Chondrocyte (in vitro differentiated cells): ENCODE measurements around the gene CAMKMT. TPM values are rescaled to one million over a fixed set of nuclear protein-coding genes. Genes with fewer than 3 reads are reported as not detected.

Source experiments
- DNase-seq: peaks from one replicate; pipeline ENCODE4 v3.0.0; 2021; ENCODE audit warnings: mixed read lengths, low spot score
- H3K27ac Mint-ChIP-seq: one replicate; pipeline ENCODE4 v1.8.0; 2021; ENCODE audit warnings: mild to moderate bottlenecking, moderate library complexity, mixed read lengths; ENCODE audit not compliant: unreplicated experiment
- H3K27me3 Mint-ChIP-seq: 2 replicates; pipeline ENCODE4 v1.8.0; 2021; ENCODE audit warnings: low read depth, mixed read lengths
- H3K36me3 Mint-ChIP-seq: 2 replicates; pipeline ENCODE4 v1.8.0; 2021; ENCODE audit warnings: low read depth, mixed read lengths
- H3K4me1 Mint-ChIP-seq: 2 replicates; pipeline ENCODE4 v1.8.0; 2021; ENCODE audit warnings: low read depth, mild to moderate bottlenecking, mixed read lengths
- H3K4me3 Mint-ChIP-seq: one replicate; pipeline ENCODE4 v1.8.0; 2021; ENCODE audit warnings: mild to moderate bottlenecking, moderate library complexity, mixed read lengths; ENCODE audit not compliant: unreplicated experiment
- H3K9me3 Mint-ChIP-seq: 2 replicates; pipeline ENCODE4 v1.8.0; 2021; ENCODE audit warnings: low read depth, mixed read lengths
- total RNA-seq: library from RNA; stranded (reverse); gene quantifications from 3 replicates; pipeline ENCODE4 v1.2.1, GENCODE V29; 2021
- TF ChIP-seq, protein P1 (sequence below): fragments of 200-600 bp; sonication (generic); IDR thresholded peaks from 2 replicates; pipeline ENCODE4 v1.5.0; 2021; ENCODE audit warnings: antibody characterized with exemption, mild to moderate bottlenecking, moderate library complexity

Gene CAMKMT
- total RNA-seq, 1 donor from 2014 or later: 6.5 TPM

DNA sequence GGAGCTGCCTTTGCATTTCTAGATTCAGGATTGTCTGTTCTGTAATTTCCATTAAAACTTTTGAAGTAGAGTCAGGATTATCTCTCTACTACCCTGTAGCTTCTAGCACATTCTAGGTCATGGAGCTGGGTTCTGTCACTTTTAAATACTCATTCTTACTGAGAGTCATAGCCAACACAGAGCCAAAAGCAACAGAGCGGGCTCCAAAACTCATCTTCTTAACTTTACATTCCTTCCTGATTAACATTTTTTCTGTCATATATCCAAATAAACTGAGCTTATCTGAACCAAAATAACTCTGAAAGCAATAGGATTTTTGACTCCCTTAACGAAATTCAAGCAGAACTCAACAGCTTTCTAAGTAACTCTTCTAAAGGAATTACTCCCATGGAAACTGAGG is 13.3 kb upstream of the CAMKMT start:
- peak overlapping the region; percentile 74 for H3K27ac Mint-ChIP-seq
- no peak for DNase-seq
- H3K4me3 Mint-ChIP-seq: no peak overlapping the region
- peaks cover 4% of the 10 kb centered on the region for H3K36me3 Mint-ChIP-seq
- TF ChIP-seq, protein P1, sequence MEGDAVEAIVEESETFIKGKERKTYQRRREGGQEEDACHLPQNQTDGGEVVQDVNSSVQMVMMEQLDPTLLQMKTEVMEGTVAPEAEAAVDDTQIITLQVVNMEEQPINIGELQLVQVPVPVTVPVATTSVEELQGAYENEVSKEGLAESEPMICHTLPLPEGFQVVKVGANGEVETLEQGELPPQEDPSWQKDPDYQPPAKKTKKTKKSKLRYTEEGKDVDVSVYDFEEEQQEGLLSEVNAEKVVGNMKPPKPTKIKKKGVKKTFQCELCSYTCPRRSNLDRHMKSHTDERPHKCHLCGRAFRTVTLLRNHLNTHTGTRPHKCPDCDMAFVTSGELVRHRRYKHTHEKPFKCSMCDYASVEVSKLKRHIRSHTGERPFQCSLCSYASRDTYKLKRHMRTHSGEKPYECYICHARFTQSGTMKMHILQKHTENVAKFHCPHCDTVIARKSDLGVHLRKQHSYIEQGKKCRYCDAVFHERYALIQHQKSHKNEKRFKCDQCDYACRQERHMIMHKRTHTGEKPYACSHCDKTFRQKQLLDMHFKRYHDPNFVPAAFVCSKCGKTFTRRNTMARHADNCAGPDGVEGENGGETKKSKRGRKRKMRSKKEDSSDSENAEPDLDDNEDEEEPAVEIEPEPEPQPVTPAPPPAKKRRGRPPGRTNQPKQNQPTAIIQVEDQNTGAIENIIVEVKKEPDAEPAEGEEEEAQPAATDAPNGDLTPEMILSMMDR: no peak
- no peaks in the 10 kb centered on the region for H3K9me3 Mint-ChIP-seq
- peaks cover 44% of the 10 kb centered on the region for H3K4me1 Mint-ChIP-seq
- H3K27me3 Mint-ChIP-seq: no peaks in the 10 kb centered on the region

DNA sequence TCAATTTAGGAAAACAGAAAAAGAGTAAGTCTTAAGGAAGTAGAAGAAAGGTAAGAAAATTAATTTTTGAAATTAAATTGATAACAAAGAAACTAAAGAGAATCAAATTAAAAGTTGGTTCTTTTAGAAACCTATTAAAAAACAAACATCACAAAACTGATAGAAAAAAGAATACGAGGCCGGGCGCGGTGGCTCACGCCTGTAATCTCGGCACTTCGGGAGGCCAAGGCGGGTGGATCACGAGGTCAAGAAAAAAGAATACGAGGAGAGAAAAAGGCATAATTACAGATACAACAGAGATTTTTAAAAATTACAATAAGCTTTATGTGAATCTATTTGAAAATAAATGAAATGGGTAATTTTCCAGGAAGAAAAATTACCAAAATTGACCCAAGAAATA is 12.2 kb upstream of the CAMKMT start:
- Mint-ChIP-seq H3K36me3 (peaks cover 3% of the 10 kb centered on the region), H3K4me3 (no peak overlapping the region), H3K27ac (no peak overlapping the region), H3K9me3 (no peaks in the 10 kb centered on the region), H3K27me3 (no peaks in the 10 kb centered on the region), H3K4me1 (peaks cover 44% of the 10 kb centered on the region)
- TF ChIP-seq, protein P1: no peak
- no peak for DNase-seq

DNA sequence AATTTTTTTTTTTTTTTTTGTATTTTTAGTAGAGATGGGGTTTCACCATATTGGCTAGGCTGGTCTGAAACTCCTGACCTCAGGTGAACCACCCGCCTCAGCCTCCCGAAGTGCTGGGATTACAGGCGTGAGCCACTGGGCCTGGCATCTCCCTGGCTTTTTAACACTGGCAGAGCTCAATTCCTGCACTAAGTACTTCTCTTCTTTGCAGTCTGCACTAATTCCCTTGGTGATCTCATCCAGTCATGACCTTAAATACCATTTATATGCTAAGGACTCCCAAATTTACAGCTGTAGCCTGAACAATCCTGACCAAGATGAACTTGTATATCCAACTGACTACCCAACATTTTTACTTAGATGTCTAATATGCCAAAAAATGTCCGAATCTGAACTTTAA is 10.7 kb upstream of the CAMKMT start:
- H3K9me3 Mint-ChIP-seq: no peaks in the 10 kb centered on the region
- DNase-seq: no peak
- no peaks in the 10 kb centered on the region for H3K27me3 Mint-ChIP-seq
- peak overlapping the region; percentile 10 for H3K27ac Mint-ChIP-seq
- TF ChIP-seq, protein P1: no peak
- H3K36me3 Mint-ChIP-seq: no peaks in the 10 kb centered on the region
- no peak overlapping the region for H3K4me3 Mint-ChIP-seq
- peaks cover 44% of the 10 kb centered on the region for H3K4me1 Mint-ChIP-seq

DNA sequence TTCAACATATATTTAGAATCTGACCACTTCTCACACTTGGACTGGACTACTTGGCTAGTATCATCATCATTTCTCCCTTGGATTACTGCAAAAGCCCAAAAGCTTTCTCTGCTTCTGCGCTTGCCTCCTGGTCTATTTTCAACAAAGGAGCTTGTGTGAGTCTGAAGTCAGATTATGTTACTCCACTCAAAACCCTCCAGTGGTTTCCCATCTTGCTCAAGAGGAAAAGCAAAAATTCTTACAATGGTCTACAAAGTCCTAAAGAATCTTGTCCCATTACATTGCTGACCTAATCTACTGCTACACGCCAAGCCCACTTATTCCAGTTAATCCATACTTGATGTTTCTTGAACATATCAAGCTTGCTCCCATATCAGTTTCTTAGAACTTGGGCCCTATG is 10.1 kb upstream of the CAMKMT start:
- Mint-ChIP-seq H3K27me3 (no peaks in the 10 kb centered on the region), H3K4me3 (no peak overlapping the region), H3K36me3 (no peaks in the 10 kb centered on the region), H3K9me3 (no peaks in the 10 kb centered on the region), H3K27ac (peak overlapping the region; percentile 28), H3K4me1 (peaks cover 44% of the 10 kb centered on the region)
- TF ChIP-seq, protein P1: no peak
- DNase-seq: no peak

DNA sequence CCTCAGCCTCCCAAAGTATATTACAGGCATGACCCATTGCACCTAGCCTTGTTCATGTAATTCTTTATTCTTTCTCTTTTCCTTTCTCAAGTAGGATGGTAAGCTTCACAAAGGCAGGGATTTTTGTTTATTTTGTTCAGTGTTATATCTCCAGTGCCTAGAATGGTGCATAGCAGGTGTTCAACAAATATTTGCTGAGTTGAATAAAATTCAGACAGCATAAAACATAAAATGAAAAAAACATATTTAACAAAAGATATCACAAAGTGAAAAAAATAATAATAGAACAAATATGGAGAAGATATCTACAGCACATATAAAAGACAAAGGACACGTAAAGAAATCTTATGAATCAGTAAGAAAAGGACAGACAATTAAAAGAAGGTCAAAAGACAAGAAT is 9.2 kb upstream of the CAMKMT start:
- TF ChIP-seq, protein P1: no peak
- H3K4me1 Mint-ChIP-seq: peaks cover 38% of the 10 kb centered on the region
- no peaks in the 10 kb centered on the region for H3K9me3 Mint-ChIP-seq
- H3K4me3 Mint-ChIP-seq: no peak overlapping the region
- H3K27me3 Mint-ChIP-seq: no peaks in the 10 kb centered on the region
- no peaks in the 10 kb centered on the region for H3K36me3 Mint-ChIP-seq
- no peak for DNase-seq
- H3K27ac Mint-ChIP-seq: no peak overlapping the region
